Stimulated activated naive B cell treated with anti-CD40 and anti-IgM and Interleukin-4, amounts not matched to agents 10 μg/mL and 1 μg/mL and 100 μg/mL, for 72 hours (primary cell): ENCODE results near the gene ERVK3-1.
"Not testable (repeated sequence)": the region's sequence is repeated elsewhere in the genome, so short reads cannot be mapped to it uniquely, and the experiment has no call there.

Experiments used
- ATAC-seq, 2 donors: fragments of 150-1000 bp; cut with Tn5 transposase; replicated peaks; 2 replicates each; pipeline ENCODE4 v1.10.0; 2021; ENCODE audit warnings: moderate library complexity in 1 of 2
- DNase-seq: peaks from one replicate; pipeline ENCODE4 v3.0.0; 2021
- H3K27ac Mint-ChIP-seq: one replicate; pipeline ENCODE4 v1.8.0; 2022; ENCODE audit warnings: mild to moderate bottlenecking, mixed read lengths
- H3K27me3 Mint-ChIP-seq, 2 donors: one replicate each; pipeline ENCODE4 v1.8.0; 2022; ENCODE audit warnings: mixed read lengths in 2 of 2
- H3K36me3 Mint-ChIP-seq, 2 donors: one replicate each; pipeline ENCODE4 v1.8.0; 2022; ENCODE audit warnings: mixed read lengths in 2 of 2, mild to moderate bottlenecking in 1 of 2
- H3K4me1 Mint-ChIP-seq, 2 donors: one replicate each; pipeline ENCODE4 v1.8.0; 2022; ENCODE audit warnings: mixed read lengths in 2 of 2, mild to moderate bottlenecking in 1 of 2
- H3K4me3 Mint-ChIP-seq, 2 donors: one replicate each; pipeline ENCODE4 v1.8.0; 2022; ENCODE audit warnings: mild to moderate bottlenecking in 2 of 2, mixed read lengths in 2 of 2, moderate library complexity in 1 of 2
- H3K9me3 Mint-ChIP-seq, 2 donors: one replicate each; pipeline ENCODE4 v1.8.0; 2022; ENCODE audit warnings: mixed read lengths in 2 of 2, mild to moderate bottlenecking in 1 of 2

Gene ERVK3-1

DNA sequence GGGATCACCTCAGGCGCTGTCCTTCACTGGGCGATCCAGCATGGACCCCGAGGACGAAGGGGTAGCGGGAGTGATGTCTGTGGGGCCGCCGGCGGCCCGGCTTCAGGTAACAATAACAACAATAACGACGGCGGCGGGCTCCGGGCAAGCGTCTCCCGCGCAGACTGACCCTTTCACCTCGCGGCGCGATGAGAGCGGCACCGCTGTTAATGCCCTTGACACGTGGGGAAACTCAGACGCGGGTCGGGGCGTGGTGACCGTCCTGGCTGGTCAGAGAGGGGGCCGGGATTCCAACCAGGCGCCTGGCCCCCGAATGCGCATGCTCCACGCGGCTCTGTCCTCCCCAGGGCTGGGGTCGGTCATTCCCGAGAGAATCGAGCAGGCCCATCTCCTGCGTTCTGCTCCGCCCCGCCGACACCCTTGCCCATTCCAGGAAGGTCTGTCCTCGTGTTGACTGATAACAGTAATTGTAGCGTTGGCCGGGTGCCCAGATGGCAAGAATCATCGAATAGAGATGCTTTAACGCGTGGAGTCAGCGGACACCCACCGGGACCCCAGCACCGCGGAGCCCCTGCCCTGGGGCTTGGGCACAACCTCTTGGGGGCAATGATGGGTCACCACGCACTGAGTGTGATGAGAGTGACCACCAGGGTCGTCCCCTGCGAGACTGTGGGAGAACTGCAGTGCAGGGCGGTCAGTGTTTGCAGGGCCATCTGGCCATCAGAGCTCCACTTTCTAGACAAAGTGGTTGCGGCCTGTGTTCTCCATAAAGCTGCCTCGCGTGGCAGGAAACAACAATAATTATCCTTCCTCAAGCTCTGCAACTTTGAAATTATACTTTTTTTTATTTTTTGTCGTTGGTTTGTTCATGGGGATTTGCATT is 25.9 kb upstream of the ERVK3-1 start:
- Mint-ChIP-seq H3K36me3 (peaks cover 38 to 57% of the 10 kb centered on the region in 2 donors), H3K9me3 (peaks cover 3 to 5% of the 10 kb centered on the region in 2 donors), H3K4me1 (peaks cover 20 to 25% of the 10 kb centered on the region in 2 donors), H3K4me3 (peak overlapping the region; percentile 94 to 98), H3K27ac (peak overlapping the region; percentile 99), H3K27me3 (no peaks in the 10 kb centered on the region)
- ATAC-seq, result peak; percentile 26 to 30
- DNase-seq, result peak; percentile 37

DNA sequence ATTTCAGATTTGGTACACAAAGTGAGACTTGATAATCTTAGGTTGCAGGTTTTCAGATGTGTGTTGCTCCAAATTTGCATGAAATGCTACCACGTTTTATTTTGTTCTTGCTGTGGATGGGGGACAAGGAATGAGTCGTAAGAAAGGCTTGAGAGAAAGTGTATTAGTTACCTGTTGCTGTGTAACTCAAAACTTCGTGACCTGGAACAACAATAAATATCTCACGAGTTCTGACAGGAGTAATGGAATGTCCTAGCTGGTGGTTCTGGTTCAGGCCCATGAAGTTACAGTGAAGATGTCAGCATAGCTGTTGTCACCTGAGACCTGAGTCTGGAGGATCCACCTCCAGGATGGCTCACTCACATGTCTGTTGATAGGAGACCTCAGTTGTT is 25.3 kb upstream of the ERVK3-1 start:
- Mint-ChIP-seq H3K4me3 (peak overlapping the region; percentile 94 to 98), H3K27ac (peak overlapping the region; percentile 4), H3K36me3 (peaks cover 32 to 53% of the 10 kb centered on the region in 2 donors), H3K27me3 (no peaks in the 10 kb centered on the region), H3K4me1 (peaks cover 20 to 25% of the 10 kb centered on the region in 2 donors), H3K9me3 (peaks cover 3 to 5% of the 10 kb centered on the region in 2 donors)
- no peak for DNase-seq
- ATAC-seq, result no peak

GRCh38 chr19:58284199-58284598 is 21.0 kb upstream of the ERVK3-1 start:
- Mint-ChIP-seq H3K27me3 (no peaks in the 10 kb centered on the region), H3K27ac (no peak overlapping the region), H3K4me3 (no peak overlapping the region), H3K4me1 (peaks cover 18 to 25% of the 10 kb centered on the region in 2 donors), H3K9me3 (peaks cover 0 to 5% of the 10 kb centered on the region in 2 donors), H3K36me3 (peaks cover 43 to 66% of the 10 kb centered on the region in 2 donors)
- DNase-seq (no peak), ATAC-seq (no peak)

DNA sequence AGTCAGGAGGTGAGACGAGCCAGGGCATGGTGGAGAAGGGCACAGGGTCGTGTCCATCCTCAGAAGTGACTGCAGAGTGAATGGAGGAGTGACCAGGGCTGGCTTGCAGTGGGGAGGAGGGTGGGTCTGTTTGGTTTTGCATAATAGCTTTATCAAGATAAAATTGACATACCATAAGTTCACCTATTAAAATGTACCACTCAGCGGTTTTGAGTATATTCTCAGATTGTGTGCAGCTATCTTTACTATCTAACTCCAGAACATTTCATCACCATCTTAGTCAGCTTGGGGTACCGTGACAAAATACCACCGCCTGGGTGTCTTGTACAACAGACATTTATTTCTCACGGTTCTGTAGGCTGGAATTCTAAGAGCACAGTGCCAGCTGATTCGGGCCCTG is 13.2 kb upstream of the ERVK3-1 start:
- Mint-ChIP-seq H3K27ac (no peak overlapping the region), H3K36me3 (peaks cover 66 to 94% of the 10 kb centered on the region in 2 donors), H3K9me3 (peaks cover 25 to 32% of the 10 kb centered on the region in 2 donors), H3K4me1 (peaks cover 0 to 8% of the 10 kb centered on the region in 2 donors), H3K4me3 (no peak overlapping the region), H3K27me3 (no peaks in the 10 kb centered on the region)
- DNase-seq (no peak), ATAC-seq (no peak)

- H3K9me3 Mint-ChIP-seq, result peaks cover 25 to 32% of the 10 kb centered on the region in 2 donors
- peaks cover 0 to 8% of the 10 kb centered on the region in 2 donors for H3K4me1 Mint-ChIP-seq
- no peak for ATAC-seq
- H3K27ac Mint-ChIP-seq, result no peak overlapping the region
- peaks cover 62 to 88% of the 10 kb centered on the region in 2 donors for H3K36me3 Mint-ChIP-seq
- DNase-seq, result no peak
- no peaks in the 10 kb centered on the region for H3K27me3 Mint-ChIP-seq
- no peak overlapping the region for H3K4me3 Mint-ChIP-seq
Observed at GRCh38 chr19:58294743-58295374, 10.3 kb upstream of the ERVK3-1 start.

GRCh38 chr19:58296104-58296503 is 9.1 kb upstream of the ERVK3-1 start:
- Mint-ChIP-seq H3K9me3 (peaks cover 25 to 30% of the 10 kb centered on the region in 2 donors), H3K4me1 (peaks cover 0 to 7% of the 10 kb centered on the region in 2 donors), H3K27ac (no peak overlapping the region), H3K4me3 (no peak overlapping the region), H3K27me3 (no peaks in the 10 kb centered on the region), H3K36me3 (peaks cover 69 to 92% of the 10 kb centered on the region in 2 donors)
- no peak for ATAC-seq
- DNase-seq, result no peak

GRCh38 chr19:58300620-58301019 is 4.6 kb upstream of the ERVK3-1 start:
- Mint-ChIP-seq H3K4me3 (no peak overlapping the region), H3K27ac (no peak overlapping the region), H3K4me1 (peaks cover 9 to 16% of the 10 kb centered on the region in 2 donors), H3K27me3 (no peaks in the 10 kb centered on the region), H3K9me3 (no peaks in the 10 kb centered on the region), H3K36me3 (peaks cover 50 to 76% of the 10 kb centered on the region in 2 donors)
- ATAC-seq (no peak), DNase-seq (no peak)

DNA sequence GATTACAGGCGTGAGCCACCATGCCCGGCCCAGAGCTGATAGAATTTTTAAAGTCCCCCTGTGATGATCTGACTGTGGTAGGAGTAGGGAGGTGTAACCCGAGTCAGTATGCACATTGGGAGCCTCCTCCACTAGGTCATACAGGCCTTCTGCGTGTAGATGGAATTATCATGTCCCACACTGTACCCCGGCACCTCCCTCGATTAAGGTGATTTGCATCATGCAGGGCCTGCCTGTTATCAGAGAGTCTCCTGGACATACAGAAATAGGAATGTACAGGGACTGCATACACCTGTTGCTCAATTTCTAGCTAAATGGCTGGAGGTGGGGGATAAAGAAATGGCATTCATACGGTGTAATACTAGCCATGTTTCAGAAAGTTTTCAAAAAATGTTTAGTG is 922 bp upstream of the ERVK3-1 start:
- no peak for ATAC-seq
- no peaks in the 10 kb centered on the region for H3K9me3 Mint-ChIP-seq
- H3K27ac Mint-ChIP-seq, result peak overlapping the region; percentile 3
- peak overlapping the region; percentile 97 for H3K4me3 Mint-ChIP-seq
- DNase-seq, result no peak
- H3K36me3 Mint-ChIP-seq, result peaks cover 51 to 68% of the 10 kb centered on the region in 2 donors
- peaks cover 15 to 24% of the 10 kb centered on the region in 2 donors for H3K4me1 Mint-ChIP-seq
- no peaks in the 10 kb centered on the region for H3K27me3 Mint-ChIP-seq

GRCh38 chr19:58304748-58305064 is 471 bp upstream of the ERVK3-1 start:
- no peaks in the 10 kb centered on the region for H3K27me3 Mint-ChIP-seq
- peaks cover 15 to 24% of the 10 kb centered on the region in 2 donors for H3K4me1 Mint-ChIP-seq

DNA sequence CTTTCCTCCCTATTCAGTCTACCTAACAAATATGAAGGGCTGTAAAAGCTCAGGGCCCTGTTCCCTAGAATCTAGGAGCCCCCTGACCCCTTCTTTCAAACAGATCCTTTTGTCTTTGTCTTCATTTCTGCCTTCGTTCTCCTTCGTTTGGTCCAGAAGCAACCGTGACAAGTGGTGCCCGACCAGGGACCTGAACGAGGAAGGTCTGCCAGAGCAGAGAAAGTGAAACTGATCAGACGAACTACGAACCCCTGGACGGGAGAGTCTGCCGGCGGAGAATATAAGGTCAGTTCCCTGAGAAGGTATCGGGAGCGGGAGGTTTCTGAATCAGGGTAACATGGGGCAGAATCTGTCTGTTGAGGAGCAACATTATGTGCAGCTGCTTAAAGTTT is 751 bp downstream of the ERVK3-1 start:
- DNase-seq (no peak), ATAC-seq (no peak)
- no peaks in the 10 kb centered on the region for H3K27me3 Mint-ChIP-seq
- peaks cover 0 to 4% of the 10 kb centered on the region in 2 donors for H3K9me3 Mint-ChIP-seq
- H3K4me3 Mint-ChIP-seq, result peak overlapping the region; percentile 97
- H3K36me3 Mint-ChIP-seq, result peaks cover 54 to 68% of the 10 kb centered on the region in 2 donors
- peak overlapping the region; percentile 99 for H3K27ac Mint-ChIP-seq
- H3K4me1 Mint-ChIP-seq, result peaks cover 15 to 35% of the 10 kb centered on the region in 2 donors

More at GRCh38 chr19:58304748-58305064, 471 bp upstream of the ERVK3-1 start:
- H3K27ac Mint-ChIP-seq, result peak overlapping the region; percentile 99
- H3K9me3 Mint-ChIP-seq, result no peaks in the 10 kb centered on the region
- DNase-seq, result no peak
- H3K4me3 Mint-ChIP-seq, result peak overlapping the region; percentile 97
- peak; percentile 9 to 10 for ATAC-seq
- peaks cover 54 to 70% of the 10 kb centered on the region in 2 donors for H3K36me3 Mint-ChIP-seq

GRCh38 chr19:58307736-58308135 is 2.6 kb downstream of the ERVK3-1 start:
- Mint-ChIP-seq H3K27me3 (no peaks in the 10 kb centered on the region), H3K27ac (no peak overlapping the region), H3K9me3 (peaks cover 0 to 4% of the 10 kb centered on the region in 2 donors), H3K36me3 (peaks cover 56 to 71% of the 10 kb centered on the region in 2 donors), H3K4me3 (peak overlapping the region in 1 of 2 donors; percentile 21), H3K4me1 (peaks cover 17 to 35% of the 10 kb centered on the region in 2 donors)
- DNase-seq, result no peak
- ATAC-seq, result no peak

DNA sequence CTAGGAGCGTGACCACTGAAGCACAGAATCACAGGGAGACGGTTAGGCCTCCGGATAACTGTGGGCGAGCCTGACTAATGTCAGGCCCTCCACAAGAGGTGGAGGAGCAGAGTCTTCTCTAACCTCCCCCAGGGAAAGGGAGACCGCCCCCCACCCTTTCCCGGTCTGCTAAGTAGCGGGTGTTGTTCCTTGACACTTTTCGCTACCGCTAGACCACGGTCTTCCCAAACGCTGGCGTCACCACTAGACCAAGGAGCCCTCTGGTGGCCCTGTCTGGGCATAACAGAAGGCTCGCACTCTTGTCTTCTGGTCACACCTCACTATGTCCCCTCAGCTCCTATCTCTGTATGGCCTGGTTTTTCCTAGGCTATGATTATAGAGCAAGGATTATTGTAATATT is 5.5 kb downstream of the ERVK3-1 start:
- Mint-ChIP-seq H3K4me1 (peaks cover 8 to 19% of the 10 kb centered on the region in 2 donors), H3K36me3 (peaks cover 58 to 77% of the 10 kb centered on the region in 2 donors)
- not testable (repeated sequence) for H3K27me3 Mint-ChIP-seq, H3K27ac Mint-ChIP-seq, ATAC-seq, H3K4me3 Mint-ChIP-seq, H3K9me3 Mint-ChIP-seq, DNase-seq

- H3K4me1 Mint-ChIP-seq, result peaks cover 5 to 12% of the 10 kb centered on the region in 2 donors
- peaks cover 0 to 4% of the 10 kb centered on the region in 2 donors for H3K9me3 Mint-ChIP-seq
- no peak for ATAC-seq
- DNase-seq, result no peak
- H3K27me3 Mint-ChIP-seq, result no peaks in the 10 kb centered on the region
- no peak overlapping the region for H3K27ac Mint-ChIP-seq
- H3K36me3 Mint-ChIP-seq, result peaks cover 59 to 79% of the 10 kb centered on the region in 2 donors
- no peak overlapping the region for H3K4me3 Mint-ChIP-seq
Observed at GRCh38 chr19:58311345-58311865, 6.2 kb downstream of the ERVK3-1 start.

GRCh38 chr19:58315580-58315979 is 10.4 kb downstream of the ERVK3-1 start:
- no peaks in the 10 kb centered on the region for H3K9me3 Mint-ChIP-seq
- H3K4me3 Mint-ChIP-seq, result no peak overlapping the region
- ATAC-seq (no peak), DNase-seq (no peak)
- H3K36me3 Mint-ChIP-seq, result peaks cover 37 to 67% of the 10 kb centered on the region in 2 donors
- no peak overlapping the region for H3K27ac Mint-ChIP-seq
- no peaks in the 10 kb centered on the region for H3K27me3 Mint-ChIP-seq
- H3K4me1 Mint-ChIP-seq, result peaks cover 2 to 3% of the 10 kb centered on the region in 2 donors
